GM23338 (cell line): Measurements from ENCODE around the gene SHC4. TPM values are rescaled to one million over a fixed set of nuclear protein-coding genes. Genes with fewer than 3 reads are reported as not detected.

Experiments used
- ATAC-seq: fragments of 200-7000 bp; cut with Tn5 transposase; 3 replicates; pipeline ENCODE4 v1.9.1; 2020
- DNase-seq: peaks from one replicate; pipeline ENCODE4 v3.0.0-alpha.2; 2015; ENCODE audit warnings: low spot score
- H2AFZ ChIP-seq: fragments of 200-600 bp; sonication (generic); 2 replicates; pipeline ENCODE4 v1.8.0; 2016; ENCODE audit warnings: antibody characterized with exemption, mild to moderate bottlenecking, moderate library complexity
- H3F3A ChIP-seq: fragments of 200-600 bp; sonication (generic); replicated peaks from 2 replicates; pipeline ENCODE4 v1.8.0; 2017; ENCODE audit warnings: antibody characterized with exemption, mixed run types, low read depth
- H3K27ac ChIP-seq: fragments of 200-600 bp; sonication (generic); 2 replicates; pipeline ENCODE4 v1.6.1; 2016; ENCODE audit warnings: low read depth
- H3K27me3 ChIP-seq: fragments of 200-600 bp; sonication (generic); 2 replicates; pipeline ENCODE4 v1.8.0; 2016; ENCODE audit warnings: mild to moderate bottlenecking, mixed run types, moderate library complexity; ENCODE audit not compliant: insufficient read depth
- H3K36me3 ChIP-seq: fragments of 200-600 bp; sonication (generic); 2 replicates; pipeline ENCODE4 v1.8.0; 2016; ENCODE audit warnings: mild to moderate bottlenecking; ENCODE audit not compliant: insufficient read depth
- H3K4me1 ChIP-seq: fragments of 200-600 bp; sonication (generic); 2 replicates; pipeline ENCODE4 v1.8.0; 2016; ENCODE audit warnings: mild to moderate bottlenecking, moderate library complexity; ENCODE audit not compliant: insufficient read depth
- H3K4me2 ChIP-seq: fragments of 200-600 bp; sonication (generic); 2 replicates; pipeline ENCODE4 v1.7.1; 2017; ENCODE audit warnings: mixed run types
- H3K4me3 ChIP-seq: fragments of 200-600 bp; sonication (generic); 2 replicates; pipeline ENCODE4 v1.6.1; 2016; ENCODE audit warnings: mixed run types
- H3K79me2 ChIP-seq: fragments of 200-600 bp; sonication (generic); replicated peaks from 2 replicates; pipeline ENCODE4 v1.8.0; 2017; ENCODE audit warnings: mild to moderate bottlenecking; ENCODE audit not compliant: insufficient read depth
- H3K9me2 ChIP-seq: fragments of 200-600 bp; sonication (generic); 2 replicates; pipeline ENCODE4 v1.8.0; 2017; ENCODE audit not compliant: insufficient read depth
- H4K20me1 ChIP-seq: fragments of 200-600 bp; sonication (generic); replicated peaks from 2 replicates; pipeline ENCODE4 v1.8.0; 2017; ENCODE audit warnings: mild to moderate bottlenecking; ENCODE audit not compliant: insufficient read depth
- H3K27ac Mint-ChIP-seq: 2 replicates; pipeline ENCODE4 v1.8.0; 2020; ENCODE audit warnings: inconsistent platforms, mild to moderate bottlenecking, moderate library complexity, mixed read lengths
- H3K27me3 Mint-ChIP-seq: 3 replicates; pipeline ENCODE4 v1.8.0; 2022; ENCODE audit warnings: low read depth, mild to moderate bottlenecking, moderate library complexity, mixed read lengths, inconsistent platforms; ENCODE audit not compliant: insufficient read depth, poor library complexity
- H3K36me3 Mint-ChIP-seq: 3 replicates; pipeline ENCODE4 v1.8.0; 2021; ENCODE audit warnings: low read depth, mild to moderate bottlenecking, inconsistent platforms, moderate library complexity, mixed read lengths
- H3K4me1 Mint-ChIP-seq: 3 replicates; pipeline ENCODE4 v1.8.0; 2020; ENCODE audit warnings: mild to moderate bottlenecking, inconsistent platforms, mixed read lengths
- H3K4me3 Mint-ChIP-seq: 3 replicates; pipeline ENCODE4 v1.8.0; 2021; ENCODE audit warnings: moderate library complexity, mild to moderate bottlenecking, inconsistent platforms, mixed read lengths
- H3K9me3 Mint-ChIP-seq: 3 replicates; pipeline ENCODE4 v1.8.0; 2020; ENCODE audit warnings: moderate library complexity, mild to moderate bottlenecking, inconsistent platforms, mixed read lengths
- CREB1 ChIP-seq: fragments of 250-450 bp; sonication (Bioruptor Pico); IDR thresholded peaks from 2 replicates; pipeline ENCODE4 v1.5.0; 2020; ENCODE audit warnings: low read depth, mild to moderate bottlenecking, moderate library complexity
- CTCF ChIP-seq, 2 experiments: fragments of 200-600 bp in 1 of 2; sonication (generic) in 1 of 2; conservative IDR thresholded peaks; 2 replicates each; pipeline versions ENCODE4 v1.5.1 to v1.6.1; 2016 to 2017; ENCODE audit warnings: antibody characterized with exemption in 2 of 2, low read depth in 2 of 2, mild to moderate bottlenecking in 2 of 2, moderate library complexity in 1 of 2
- EZH2 ChIP-seq: fragments of 200-600 bp; sonication (generic); IDR thresholded peaks from one replicate; pipeline ENCODE4 v1.8.0; 2017; ENCODE audit warnings: antibody characterized with exemption, mild to moderate bottlenecking, low read depth; ENCODE audit not compliant: unreplicated experiment
- EZH2phosphoT487 ChIP-seq: fragments of 200-600 bp; sonication (generic); IDR thresholded peaks from one replicate; pipeline ENCODE4 v1.8.1; 2018; ENCODE audit warnings: antibody characterized with exemption; ENCODE audit not compliant: unreplicated experiment
- NANOG ChIP-seq: IDR thresholded peaks from 2 replicates; pipeline ENCODE4 v1.6.1; 2016; ENCODE audit warnings: antibody characterized with exemption, borderline replicate concordance
- POLR2AphosphoS5 ChIP-seq: IDR thresholded peaks from 2 replicates; pipeline ENCODE4 v1.6.1; 2016; ENCODE audit warnings: antibody characterized with exemption, low read depth
- STAT1 ChIP-seq: IDR thresholded peaks from one replicate; pipeline ENCODE4 v1.6.1; 2016; ENCODE audit warnings: antibody characterized with exemption; ENCODE audit not compliant: unreplicated experiment
- ZNF331 ChIP-seq: fragments of 250-450 bp; sonication (Bioruptor Pico); IDR thresholded peaks from 2 replicates; pipeline ENCODE4 v1.5.0; 2020; ENCODE audit warnings: low read depth, mild to moderate bottlenecking, moderate library complexity
- polyA plus RNA-seq: library from polyadenylated mRNA; unstranded; fragments of >200 nt; fragmentation: Nextera tagmentation; extraction: Ambion mirVana; gene quantifications from 2 replicates; pipeline ENCODE4 v1.2.1, GENCODE V29; 2016
- total RNA-seq: library from RNA; depleted of rRNA; stranded (reverse); fragments of >200 nt; shearing (Covaris generic); gene quantifications from 2 replicates; pipeline ENCODE4 v1.2.3, GENCODE V29; 2014
- TF ChIP-seq, protein P1 (sequence below): IDR thresholded peaks from 2 replicates; pipeline ENCODE4 v1.6.1; 2016; ENCODE audit warnings: antibody characterized with exemption
- TF ChIP-seq, protein P2 (sequence below): IDR thresholded peaks from one replicate; pipeline ENCODE4 v1.6.1; 2018; ENCODE audit warnings: antibody characterized with exemption; ENCODE audit not compliant: unreplicated experiment
- TF ChIP-seq, protein P3 (sequence below): fragments of 250-450 bp; sonication (Bioruptor Pico); IDR thresholded peaks from 2 replicates; pipeline ENCODE4 v1.5.0; 2020; ENCODE audit warnings: mild to moderate bottlenecking, moderate library complexity

Gene SHC4
- total and polyA plus RNA-seq, 2 experiments from 2014 or later: 0.21 to 0.32 TPM

- no peaks in the 10 kb centered on the region for H3K9me3 Mint-ChIP-seq
- Histone ChIP-seq H3F3A (no peaks in the 10 kb centered on the region), H3K36me3 (no peaks in the 10 kb centered on the region), H3K9me2 (peaks cover 4% of the 10 kb centered on the region; the same call in 1 of the 2 replicates), H3K4me1 (no peaks in the 10 kb centered on the region), H2AFZ (no peak overlapping the region), H4K20me1 (no peaks in the 10 kb centered on the region), H3K4me3 (no peak overlapping the region), H3K27me3 (no peaks in the 10 kb centered on the region), H3K27ac (no peak overlapping the region), H3K4me2 (no peak overlapping the region), H3K79me2 (no peaks in the 10 kb centered on the region)
- TF ChIP-seq CREB1 (no peak), EZH2 (no peak), EZH2phosphoT487 (no peak), NANOG (no peak), CTCF (conservative IDR thresholded peaks at IDR 0.05; ENCODE audit: low read depth in 2 of 2) (no peak), STAT1 (no peak), ZNF331 (CRISPR knock-in tag) (no peak), POLR2AphosphoS5 (no peak)
- TF ChIP-seq, protein P1, sequence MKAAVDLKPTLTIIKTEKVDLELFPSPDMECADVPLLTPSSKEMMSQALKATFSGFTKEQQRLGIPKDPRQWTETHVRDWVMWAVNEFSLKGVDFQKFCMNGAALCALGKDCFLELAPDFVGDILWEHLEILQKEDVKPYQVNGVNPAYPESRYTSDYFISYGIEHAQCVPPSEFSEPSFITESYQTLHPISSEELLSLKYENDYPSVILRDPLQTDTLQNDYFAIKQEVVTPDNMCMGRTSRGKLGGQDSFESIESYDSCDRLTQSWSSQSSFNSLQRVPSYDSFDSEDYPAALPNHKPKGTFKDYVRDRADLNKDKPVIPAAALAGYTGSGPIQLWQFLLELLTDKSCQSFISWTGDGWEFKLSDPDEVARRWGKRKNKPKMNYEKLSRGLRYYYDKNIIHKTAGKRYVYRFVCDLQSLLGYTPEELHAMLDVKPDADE: no peak
- TF ChIP-seq, protein P2, sequence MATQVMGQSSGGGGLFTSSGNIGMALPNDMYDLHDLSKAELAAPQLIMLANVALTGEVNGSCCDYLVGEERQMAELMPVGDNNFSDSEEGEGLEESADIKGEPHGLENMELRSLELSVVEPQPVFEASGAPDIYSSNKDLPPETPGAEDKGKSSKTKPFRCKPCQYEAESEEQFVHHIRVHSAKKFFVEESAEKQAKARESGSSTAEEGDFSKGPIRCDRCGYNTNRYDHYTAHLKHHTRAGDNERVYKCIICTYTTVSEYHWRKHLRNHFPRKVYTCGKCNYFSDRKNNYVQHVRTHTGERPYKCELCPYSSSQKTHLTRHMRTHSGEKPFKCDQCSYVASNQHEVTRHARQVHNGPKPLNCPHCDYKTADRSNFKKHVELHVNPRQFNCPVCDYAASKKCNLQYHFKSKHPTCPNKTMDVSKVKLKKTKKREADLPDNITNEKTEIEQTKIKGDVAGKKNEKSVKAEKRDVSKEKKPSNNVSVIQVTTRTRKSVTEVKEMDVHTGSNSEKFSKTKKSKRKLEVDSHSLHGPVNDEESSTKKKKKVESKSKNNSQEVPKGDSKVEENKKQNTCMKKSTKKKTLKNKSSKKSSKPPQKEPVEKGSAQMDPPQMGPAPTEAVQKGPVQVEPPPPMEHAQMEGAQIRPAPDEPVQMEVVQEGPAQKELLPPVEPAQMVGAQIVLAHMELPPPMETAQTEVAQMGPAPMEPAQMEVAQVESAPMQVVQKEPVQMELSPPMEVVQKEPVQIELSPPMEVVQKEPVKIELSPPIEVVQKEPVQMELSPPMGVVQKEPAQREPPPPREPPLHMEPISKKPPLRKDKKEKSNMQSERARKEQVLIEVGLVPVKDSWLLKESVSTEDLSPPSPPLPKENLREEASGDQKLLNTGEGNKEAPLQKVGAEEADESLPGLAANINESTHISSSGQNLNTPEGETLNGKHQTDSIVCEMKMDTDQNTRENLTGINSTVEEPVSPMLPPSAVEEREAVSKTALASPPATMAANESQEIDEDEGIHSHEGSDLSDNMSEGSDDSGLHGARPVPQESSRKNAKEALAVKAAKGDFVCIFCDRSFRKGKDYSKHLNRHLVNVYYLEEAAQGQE: no peak
- TF ChIP-seq, protein P3, sequence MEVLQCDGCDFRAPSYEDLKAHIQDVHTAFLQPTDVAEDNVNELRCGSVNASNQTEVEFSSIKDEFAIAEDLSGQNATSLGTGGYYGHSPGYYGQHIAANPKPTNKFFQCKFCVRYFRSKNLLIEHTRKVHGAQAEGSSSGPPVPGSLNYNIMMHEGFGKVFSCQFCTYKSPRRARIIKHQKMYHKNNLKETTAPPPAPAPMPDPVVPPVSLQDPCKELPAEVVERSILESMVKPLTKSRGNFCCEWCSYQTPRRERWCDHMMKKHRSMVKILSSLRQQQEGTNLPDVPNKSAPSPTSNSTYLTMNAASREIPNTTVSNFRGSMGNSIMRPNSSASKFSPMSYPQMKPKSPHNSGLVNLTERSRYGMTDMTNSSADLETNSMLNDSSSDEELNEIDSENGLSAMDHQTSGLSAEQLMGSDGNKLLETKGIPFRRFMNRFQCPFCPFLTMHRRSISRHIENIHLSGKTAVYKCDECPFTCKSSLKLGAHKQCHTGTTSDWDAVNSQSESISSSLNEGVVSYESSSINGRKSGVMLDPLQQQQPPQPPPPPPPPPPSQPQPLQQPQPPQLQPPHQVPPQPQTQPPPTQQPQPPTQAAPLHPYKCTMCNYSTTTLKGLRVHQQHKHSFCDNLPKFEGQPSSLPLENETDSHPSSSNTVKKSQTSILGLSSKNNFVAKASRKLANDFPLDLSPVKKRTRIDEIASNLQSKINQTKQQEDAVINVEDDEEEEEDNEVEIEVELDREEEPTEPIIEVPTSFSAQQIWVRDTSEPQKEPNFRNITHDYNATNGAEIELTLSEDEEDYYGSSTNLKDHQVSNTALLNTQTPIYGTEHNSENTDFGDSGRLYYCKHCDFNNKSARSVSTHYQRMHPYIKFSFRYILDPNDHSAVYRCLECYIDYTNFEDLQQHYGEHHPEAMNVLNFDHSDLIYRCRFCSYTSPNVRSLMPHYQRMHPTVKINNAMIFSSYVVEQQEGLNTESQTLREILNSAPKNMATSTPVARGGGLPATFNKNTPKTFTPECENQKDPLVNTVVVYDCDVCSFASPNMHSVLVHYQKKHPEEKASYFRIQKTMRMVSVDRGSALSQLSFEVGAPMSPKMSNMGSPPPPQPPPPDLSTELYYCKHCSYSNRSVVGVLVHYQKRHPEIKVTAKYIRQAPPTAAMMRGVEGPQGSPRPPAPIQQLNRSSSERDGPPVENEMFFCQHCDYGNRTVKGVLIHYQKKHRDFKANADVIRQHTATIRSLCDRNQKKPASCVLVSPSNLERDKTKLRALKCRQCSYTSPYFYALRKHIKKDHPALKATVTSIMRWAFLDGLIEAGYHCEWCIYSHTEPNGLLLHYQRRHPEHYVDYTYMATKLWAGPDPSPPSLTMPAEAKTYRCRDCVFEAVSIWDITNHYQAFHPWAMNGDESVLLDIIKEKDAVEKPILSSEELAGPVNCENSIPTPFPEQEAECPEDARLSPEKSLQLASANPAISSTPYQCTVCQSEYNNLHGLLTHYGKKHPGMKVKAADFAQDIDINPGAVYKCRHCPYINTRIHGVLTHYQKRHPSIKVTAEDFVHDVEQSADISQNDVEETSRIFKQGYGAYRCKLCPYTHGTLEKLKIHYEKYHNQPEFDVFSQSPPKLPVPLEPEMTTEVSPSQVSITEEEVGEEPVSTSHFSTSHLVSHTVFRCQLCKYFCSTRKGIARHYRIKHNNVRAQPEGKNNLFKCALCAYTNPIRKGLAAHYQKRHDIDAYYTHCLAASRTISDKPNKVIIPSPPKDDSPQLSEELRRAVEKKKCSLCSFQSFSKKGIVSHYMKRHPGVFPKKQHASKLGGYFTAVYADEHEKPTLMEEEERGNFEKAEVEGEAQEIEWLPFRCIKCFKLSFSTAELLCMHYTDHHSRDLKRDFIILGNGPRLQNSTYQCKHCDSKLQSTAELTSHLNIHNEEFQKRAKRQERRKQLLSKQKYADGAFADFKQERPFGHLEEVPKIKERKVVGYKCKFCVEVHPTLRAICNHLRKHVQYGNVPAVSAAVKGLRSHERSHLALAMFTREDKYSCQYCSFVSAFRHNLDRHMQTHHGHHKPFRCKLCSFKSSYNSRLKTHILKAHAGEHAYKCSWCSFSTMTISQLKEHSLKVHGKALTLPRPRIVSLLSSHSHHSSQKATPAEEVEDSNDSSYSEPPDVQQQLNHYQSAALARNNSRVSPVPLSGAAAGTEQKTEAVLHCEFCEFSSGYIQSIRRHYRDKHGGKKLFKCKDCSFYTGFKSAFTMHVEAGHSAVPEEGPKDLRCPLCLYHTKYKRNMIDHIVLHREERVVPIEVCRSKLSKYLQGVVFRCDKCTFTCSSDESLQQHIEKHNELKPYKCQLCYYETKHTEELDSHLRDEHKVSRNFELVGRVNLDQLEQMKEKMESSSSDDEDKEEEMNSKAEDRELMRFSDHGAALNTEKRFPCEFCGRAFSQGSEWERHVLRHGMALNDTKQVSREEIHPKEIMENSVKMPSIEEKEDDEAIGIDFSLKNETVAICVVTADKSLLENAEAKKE (CRISPR knock-in tag): no peak
- DNase-seq (no peak), ATAC-seq (no peak)
- no peak overlapping the region for H3K4me3 Mint-ChIP-seq
- H3K4me1 Mint-ChIP-seq: no peaks in the 10 kb centered on the region; the same call in 2 of the 3 replicates
- H3K36me3 Mint-ChIP-seq: no peaks in the 10 kb centered on the region
- H3K27ac Mint-ChIP-seq: no peak overlapping the region
- no peaks in the 10 kb centered on the region for H3K27me3 Mint-ChIP-seq
Measured at GRCh38 chr15:48834756-48835155, 129.0 kb downstream of the SHC4 start.
